ENCODE measurements around the gene CUL7. TPM values are rescaled to one million over a fixed set of nuclear protein-coding genes. Genes with fewer than 3 reads are reported as not detected.

The CUL7 gene
- total and polyA plus RNA-seq, 9 of the 15 experiments (the other 6 are each of a cell fraction or from before 2014, with no cell fraction given), result 0.44 to 20.1 (median 8.6) TPM

DNA sequence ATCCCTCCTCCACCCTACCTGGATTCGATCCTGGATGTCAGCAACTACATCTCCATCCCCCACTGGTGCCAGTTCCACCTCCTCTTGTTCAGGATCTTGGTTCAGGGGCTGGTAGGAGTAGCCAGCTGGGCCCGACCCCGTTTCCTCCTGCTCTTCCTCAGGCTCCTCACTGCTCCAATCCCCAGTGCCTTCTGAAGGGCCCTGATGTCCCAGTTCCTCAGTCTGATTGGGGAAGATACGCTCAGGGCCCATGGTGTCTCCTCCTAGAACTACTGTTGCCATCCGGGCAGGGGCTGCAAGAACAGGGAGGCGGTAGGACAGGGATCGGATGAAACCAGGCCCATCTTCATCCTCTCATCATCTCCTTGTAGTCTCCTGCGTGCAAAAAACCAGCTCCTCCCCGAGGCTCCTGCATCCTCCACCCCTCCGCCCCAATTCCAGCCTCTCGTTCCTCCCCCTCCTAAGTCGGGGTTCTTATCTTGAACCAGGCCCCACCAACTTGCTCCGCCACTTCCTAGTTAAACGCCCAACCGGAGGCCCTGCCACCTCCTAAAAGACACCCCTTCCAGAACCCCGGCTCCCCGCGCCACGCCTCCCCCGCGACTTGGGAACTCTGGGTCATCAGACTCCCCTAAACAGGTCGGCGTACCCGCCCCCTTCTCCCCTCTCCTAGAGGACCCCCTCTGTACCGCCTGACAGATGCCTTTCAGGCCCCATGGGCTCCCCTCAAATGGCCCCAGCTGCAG is 40.4 kb downstream of the CUL7 start:
- 2% methylated on average over 23 of the region's 25 CpGs for WGBS (ENCODE audit: insufficient coverage, low coverage, missing lambda C conversion rate)
- peak overlapping the region; percentile 74 for H3K27ac ChIP-seq (ENCODE audit: extremely low read depth, low read depth, low read length)
- FAIRE-seq (no peak), DNase-seq (ENCODE audit: extremely low read depth in 1 of 4, low spot score in 3 of 4) (peak in 2 of 4 experiments; percentile 73 to 83), ATAC-seq (peak; percentile 20)
- ChIA-PET POLR2A (interaction anchor here (0.5 to 3.9 kb wide), 28 partner anchors 9 to 1389 kb away, joined by 3 to 23 read pairs (median 4); partner anchors contain the start of genes CNPY3, CUL7, KLC4 and MRPL2), CTCF (ENCODE audit: low intra/inter-chr PET ratio) (no interaction called here)
- H3K9me3 ChIP-seq (replicated peaks; ENCODE audit: control insufficient read depth, insufficient read depth, low read depth, low read length), result no peaks in the 10 kb centered on the region
- peak overlapping the region; percentile 79 for H3K4me3 ChIP-seq
- peak overlapping the region; percentile 66 to 92 for H3K9ac ChIP-seq (ENCODE audit: insufficient read depth in 1 of 2, low read depth in 2 of 2, low read length in 2 of 2)
- in situ Hi-C loops (cut with MboI) (no loop called here), intact Hi-C loops (cut with micrococcal nuclease) (no loop called here)
- no peaks in the 10 kb centered on the region for H3K27me3 ChIP-seq (ENCODE audit: control insufficient read depth in 2 of 2, insufficient read depth in 2 of 2, low read length in 2 of 2)
- peaks cover 34 to 37% of the 10 kb centered on the region in 2 experiments; a peak in 4 of 5 replicates for H3K4me1 ChIP-seq (replicated peaks in 1 of 2; ENCODE audit: control insufficient read depth in 2 of 2, insufficient read depth in 2 of 2, low read length in 2 of 2)
- BruUV-seq (replicated peaks), result no TSS peak
- no peaks in the 10 kb centered on the region for H3K9me1 ChIP-seq (ENCODE audit: control insufficient read depth, insufficient read depth, low read length)
- H2AFZ ChIP-seq (ENCODE audit: low read depth, low read length), result peak overlapping the region; percentile 82
- H3K4me2 ChIP-seq (ENCODE audit: insufficient read depth, low read length), result peak overlapping the region; percentile 96
- H4K20me1 ChIP-seq (replicated peaks; ENCODE audit: control insufficient read depth, insufficient read depth, low read length), result peaks cover 4% of the 10 kb centered on the region; the same call in 1 of the 2 replicates
- peaks cover 70% of the 10 kb centered on the region for H3K36me3 ChIP-seq (ENCODE audit: control insufficient read depth, insufficient read depth, low read length)
- H3K79me2 ChIP-seq (ENCODE audit: control insufficient read depth, insufficient read depth, low read length), result peaks cover 49% of the 10 kb centered on the region
- TF ChIP-seq SRSF9 (IDR thresholded peaks at IDR 0.05; ENCODE audit: borderline replicate concordance, low read depth, low read length) (no peak), NFIC (IDR thresholded peaks at IDR 0.05) (peak; percentile 45), POLR3A (IDR thresholded peaks at IDR 0.05; ENCODE audit: borderline replicate concordance, extremely low read depth, insufficient read depth, insufficient read length) (no peak), E2F3 (CRISPR knock-in tag; IDR thresholded peaks at IDR 0.05) (no peak), BCOR (IDR thresholded peaks at IDR 0.05) (no peak), CREBBP (IDR thresholded peaks at IDR 0.05; ENCODE audit: low read depth, low read length) (no peak), ETV5 (CRISPR knock-in tag; IDR thresholded peaks at IDR 0.05; ENCODE audit: low read depth) (0 out of 2 replicates have a peak, but pooled peaks have one; percentile 2), ZFX (CRISPR knock-in tag; IDR thresholded peaks at IDR 0.05) (peak; percentile 72; the same call in 1 of the 2 replicates), HNRNPH1 (optimal IDR thresholded peaks at IDR 0.05; ENCODE audit: low read depth, low read length) (no peak), MEF2A (IDR thresholded peaks at IDR 0.05; ENCODE audit: control insufficient read depth, low read depth, low read length) (no peak), TCFL5 (CRISPR knock-in tag; conservative IDR thresholded peaks at IDR 0.05) (no peak), MTA3 (IDR thresholded peaks at IDR 0.05; ENCODE audit: borderline replicate concordance) (0 out of 2 replicates have a peak, but pooled peaks have one; percentile 27), ATF7 (IDR thresholded peaks at IDR 0.05) (no peak), EHMT2 (IDR thresholded peaks at IDR 0.05) (no peak), ADNP (tag; IDR thresholded peaks at IDR 0.05) (no peak), ZNF398 (CRISPR knock-in tag; IDR thresholded peaks at IDR 0.05) (no peak), ZNF174 (CRISPR knock-in tag; IDR thresholded peaks at IDR 0.05) (no peak), SMARCA4 (IDR thresholded peaks at IDR 0.05) (0 out of 2 replicates have a peak, but pooled peaks have one; percentile 26), ZNF239 (CRISPR knock-in tag; IDR thresholded peaks at IDR 0.05) (no peak), ZNF354B (CRISPR knock-in tag; IDR thresholded peaks at IDR 0.05) (no peak), RHOXF2B (CRISPR knock-in tag; conservative IDR thresholded peaks at IDR 0.05) (no peak)
- TF ChIP-seq, protein P1, sequence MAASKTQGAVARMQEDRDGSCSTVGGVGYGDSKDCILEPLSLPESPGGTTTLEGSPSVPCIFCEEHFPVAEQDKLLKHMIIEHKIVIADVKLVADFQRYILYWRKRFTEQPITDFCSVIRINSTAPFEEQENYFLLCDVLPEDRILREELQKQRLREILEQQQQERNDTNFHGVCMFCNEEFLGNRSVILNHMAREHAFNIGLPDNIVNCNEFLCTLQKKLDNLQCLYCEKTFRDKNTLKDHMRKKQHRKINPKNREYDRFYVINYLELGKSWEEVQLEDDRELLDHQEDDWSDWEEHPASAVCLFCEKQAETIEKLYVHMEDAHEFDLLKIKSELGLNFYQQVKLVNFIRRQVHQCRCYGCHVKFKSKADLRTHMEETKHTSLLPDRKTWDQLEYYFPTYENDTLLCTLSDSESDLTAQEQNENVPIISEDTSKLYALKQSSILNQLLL (CRISPR knock-in tag; IDR thresholded peaks at IDR 0.05; ENCODE audit: borderline replicate concordance), result no peak
